Measurements from ENCODE around the gene ZNF497.
"Not testable (repeated sequence)": the region's sequence is repeated elsewhere in the genome, so short reads cannot be mapped to it uniquely, and the experiment has no call there.

Gene ZNF497

GRCh38 chr19:58380037-58380661 lies 17.6 kb upstream of the ZNF497 start:
- Histone ChIP-seq H3K79me2 (ENCODE audit: control insufficient read depth, low read length) (peaks cover 28% of the 10 kb centered on the region), H3K4me3 (ENCODE audit: low read length) (peak overlapping the region; percentile 75), H3F3A (ENCODE audit: control insufficient read depth, insufficient read depth) (no peaks in the 10 kb centered on the region), H3K9me3 (ENCODE audit: control insufficient read depth, insufficient read depth, low read length) (no peaks in the 10 kb centered on the region), H3K4me2 (ENCODE audit: low read length) (peak overlapping the region; percentile 82), H4K20me1 (ENCODE audit: control insufficient read depth, insufficient read depth, low read depth, low read length) (no peaks in the 10 kb centered on the region), H3K27me3 (ENCODE audit: control insufficient read depth, low read length) (no peaks in the 10 kb centered on the region), H3K4me1 (ENCODE audit: control insufficient read depth, low read length) (peaks cover 28% of the 10 kb centered on the region), H3K9me2 (replicated peaks; ENCODE audit: control insufficient read depth, low read length) (no peaks in the 10 kb centered on the region), H3K27ac (ENCODE audit: low read depth, low read length) (peak overlapping the region; percentile 67), H3K36me3 (ENCODE audit: control insufficient read depth, low read length) (no peaks in the 10 kb centered on the region)
- TF ChIP-seq EZH2phosphoT487 (IDR thresholded peaks at IDR 0.05; ENCODE audit: borderline replicate concordance, low read length) = no peak
- TF ChIP-seq CTCF (IDR thresholded peaks at IDR 0.05; ENCODE audit: low read depth, low read length, poor library complexity, severe bottlenecking) = no peak

GRCh38 chr19:58379246-58379645 lies 16.7 kb upstream of the ZNF497 start:
- Histone ChIP-seq H3K4me2 (ENCODE audit: low read length) (peak overlapping the region; percentile 82), H3K27me3 (ENCODE audit: control insufficient read depth, low read length) (no peaks in the 10 kb centered on the region), H3K4me3 (ENCODE audit: low read length) (peak overlapping the region; percentile 75), H3K9me2 (replicated peaks; ENCODE audit: control insufficient read depth, low read length) (no peaks in the 10 kb centered on the region), H3K4me1 (ENCODE audit: control insufficient read depth, low read length) (peaks cover 27% of the 10 kb centered on the region), H4K20me1 (ENCODE audit: control insufficient read depth, insufficient read depth, low read depth, low read length) (no peaks in the 10 kb centered on the region), H3K79me2 (ENCODE audit: control insufficient read depth, low read length) (peaks cover 26% of the 10 kb centered on the region), H3K9me3 (ENCODE audit: control insufficient read depth, insufficient read depth, low read length) (no peaks in the 10 kb centered on the region), H3K27ac (ENCODE audit: low read depth, low read length) (no peak overlapping the region), H3F3A (ENCODE audit: control insufficient read depth, insufficient read depth) (no peaks in the 10 kb centered on the region), H3K36me3 (ENCODE audit: control insufficient read depth, low read length) (no peaks in the 10 kb centered on the region)
- TF ChIP-seq EZH2phosphoT487 (IDR thresholded peaks at IDR 0.05; ENCODE audit: borderline replicate concordance, low read length) (no peak), CTCF (IDR thresholded peaks at IDR 0.05; ENCODE audit: low read depth, low read length, poor library complexity, severe bottlenecking) (no peak)

- H3K27me3 ChIP-seq (ENCODE audit: control insufficient read depth, low read length); H3K9me3 ChIP-seq (ENCODE audit: control insufficient read depth, insufficient read depth, low read length); H3K27ac ChIP-seq (ENCODE audit: low read depth, low read length); H3K4me2 ChIP-seq (ENCODE audit: low read length); H3K36me3 ChIP-seq (ENCODE audit: control insufficient read depth, low read length); H3F3A ChIP-seq (ENCODE audit: control insufficient read depth, insufficient read depth); H3K4me3 ChIP-seq (ENCODE audit: low read length); H3K9me2 ChIP-seq (replicated peaks; ENCODE audit: control insufficient read depth, low read length); H4K20me1 ChIP-seq (ENCODE audit: control insufficient read depth, insufficient read depth, low read depth, low read length): not testable (repeated sequence)
- H3K4me1 ChIP-seq (ENCODE audit: control insufficient read depth, low read length) = peaks cover 15% of the 10 kb centered on the region
- peaks cover 18% of the 10 kb centered on the region for H3K79me2 ChIP-seq (ENCODE audit: control insufficient read depth, low read length)
Observed at GRCh38 chr19:58376724-58377123, 14.2 kb upstream of the ZNF497 start.

- Histone ChIP-seq H3K36me3 (ENCODE audit: control insufficient read depth, low read length) (no peaks in the 10 kb centered on the region), H3K4me3 (ENCODE audit: low read length) (no peak overlapping the region), H3K27me3 (ENCODE audit: control insufficient read depth, low read length) (no peaks in the 10 kb centered on the region), H3K27ac (ENCODE audit: low read depth, low read length) (no peak overlapping the region), H3K9me2 (replicated peaks; ENCODE audit: control insufficient read depth, low read length) (no peaks in the 10 kb centered on the region), H3K9me3 (ENCODE audit: control insufficient read depth, insufficient read depth, low read length) (no peaks in the 10 kb centered on the region), H4K20me1 (ENCODE audit: control insufficient read depth, insufficient read depth, low read depth, low read length) (no peaks in the 10 kb centered on the region), H3K4me2 (ENCODE audit: low read length) (no peak overlapping the region), H3K79me2 (ENCODE audit: control insufficient read depth, low read length) (peaks cover 2% of the 10 kb centered on the region), H3K4me1 (ENCODE audit: control insufficient read depth, low read length) (peaks cover 4% of the 10 kb centered on the region), H3F3A (ENCODE audit: control insufficient read depth, insufficient read depth) (0 out of 2 replicates have a peak, but pooled peaks cover 2% of the 10 kb centered on the region)
- TF ChIP-seq EZH2phosphoT487 (IDR thresholded peaks at IDR 0.05; ENCODE audit: borderline replicate concordance, low read length) = no peak
- no peak for TF ChIP-seq CTCF (IDR thresholded peaks at IDR 0.05; ENCODE audit: low read depth, low read length, poor library complexity, severe bottlenecking)
Observed at GRCh38 chr19:58374200-58374599, 11.6 kb upstream of the ZNF497 start.
